GM21737 (cell line): ENCODE results near the gene CYB5R2.

Source experiments
- ATAC-seq: cut with Tn5 transposase; IDR thresholded peaks from one replicate; pipeline ENCODE4 v1.9.1; 2021; ENCODE audit warnings: mild to moderate bottlenecking, moderate library complexity; ENCODE audit not compliant: unreplicated experiment

Gene CYB5R2

GRCh38 chr11:7672960-7673723 lies at the start of gene CYB5R2:
CYB5R2 (minus strand) TSS chr11:7673500; CDS start chr11:7672825, 675 bp downstream.
- ATAC-seq: peak; percentile 51

DNA sequence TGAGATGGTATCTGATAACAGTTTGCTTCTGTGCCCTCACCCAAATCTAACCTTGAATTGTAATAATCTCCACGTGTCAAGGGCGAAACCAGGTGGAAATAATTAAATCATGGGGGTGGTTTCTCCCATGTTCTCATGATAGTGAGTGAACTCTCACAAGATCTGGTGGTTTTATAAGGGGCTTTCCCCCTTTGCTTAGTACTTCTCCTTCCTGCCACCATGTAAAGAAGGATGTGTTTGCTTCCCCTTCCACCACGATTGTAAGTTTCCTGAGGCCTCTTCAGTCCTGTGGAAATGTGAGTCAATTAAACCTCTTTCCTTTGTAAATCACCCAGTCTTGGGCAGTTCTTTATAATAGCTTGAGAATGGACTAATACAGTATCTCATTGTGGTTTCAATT lies 41.5 kb upstream of the CYB5R2 start:
- ATAC-seq: no peak

- no peak for ATAC-seq
Measured at GRCh38 chr11:7706377-7706776, 33.1 kb upstream of the CYB5R2 start, which contains the start of gene OVCH2. OVCH2 (minus strand) TSS chr11:7706477; CDS start chr11:7706394, 83 bp downstream.

GRCh38 chr11:7703740-7704139 lies 30.4 kb upstream of the CYB5R2 start:
- no peak for ATAC-seq

DNA sequence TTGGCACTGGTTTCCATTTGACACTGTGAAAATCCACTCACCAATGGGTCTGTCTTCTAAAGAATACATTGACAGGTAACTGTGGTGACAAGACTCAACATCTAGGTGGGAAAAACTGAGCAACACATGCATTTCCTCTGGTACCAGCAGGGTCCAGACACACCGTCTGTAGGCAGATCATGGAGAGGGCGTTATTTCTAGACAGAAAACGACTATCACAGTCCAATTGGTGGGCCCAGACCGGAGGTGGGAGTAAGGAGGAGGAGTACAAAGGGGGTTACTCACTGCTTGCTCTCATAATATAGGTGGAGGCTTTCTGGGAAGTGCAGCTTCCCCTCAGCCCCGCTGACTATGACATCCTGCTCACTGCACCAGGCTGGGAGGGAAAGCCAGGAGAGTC lies 23.1 kb upstream of the CYB5R2 start:
- no peak for ATAC-seq

- ATAC-seq: no peak
Measured at GRCh38 chr11:7694235-7694634, 20.9 kb upstream of the CYB5R2 start.

- no peak for ATAC-seq
Measured at GRCh38 chr11:7692426-7692825, 19.1 kb upstream of the CYB5R2 start.

DNA sequence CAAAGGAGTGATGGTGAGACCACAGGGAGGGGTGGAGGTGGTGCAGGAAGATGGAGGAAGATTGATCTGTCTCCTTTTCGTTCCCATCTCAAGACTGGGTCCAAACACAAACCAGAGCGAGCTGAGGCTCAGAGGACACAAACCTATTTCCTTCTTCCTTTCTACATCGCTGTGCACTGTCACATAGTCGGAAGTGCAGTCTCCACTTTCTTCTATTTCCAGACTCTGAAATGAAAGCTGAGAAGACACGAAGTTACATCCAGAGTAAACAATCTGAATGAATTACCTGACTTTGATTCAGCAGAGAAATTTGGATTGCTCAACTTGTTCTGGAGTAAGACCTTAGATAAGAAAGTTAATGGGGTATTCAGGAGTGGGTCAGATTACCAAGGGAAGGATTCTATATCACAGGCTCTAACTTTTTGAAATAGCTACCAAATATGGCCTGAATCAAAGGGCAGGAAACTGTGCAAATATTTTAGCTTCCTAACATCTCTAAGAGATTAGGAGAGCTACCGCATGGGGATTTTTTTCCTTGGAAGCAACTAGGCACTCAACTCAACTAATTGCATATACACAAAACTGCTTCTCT lies 18.6 kb upstream of the CYB5R2 start:
- ATAC-seq: no peak

DNA sequence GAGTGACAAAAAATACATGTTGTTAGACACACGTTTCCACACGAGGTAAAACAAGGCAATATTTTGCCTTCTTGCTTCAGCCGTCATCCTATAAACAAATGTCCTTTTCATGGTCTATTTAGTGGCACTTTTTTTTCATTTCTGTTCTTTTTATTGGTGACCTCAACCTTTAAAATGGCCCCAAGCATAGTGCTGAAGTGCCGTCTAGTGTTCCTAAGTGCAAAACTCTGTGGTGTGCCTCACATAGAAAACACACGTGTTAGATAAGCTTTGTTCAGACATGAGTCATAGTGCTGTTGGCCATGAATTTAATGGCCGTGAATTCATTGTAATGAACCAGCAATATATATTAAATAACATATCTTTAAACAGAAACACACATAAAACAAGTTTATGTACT lies 17.3 kb upstream of the CYB5R2 start:
- no peak for ATAC-seq

- ATAC-seq: no peak
Measured at GRCh38 chr11:7689239-7689638, 15.9 kb upstream of the CYB5R2 start.

- ATAC-seq: no peak
Measured at GRCh38 chr11:7688238-7688826, 15.0 kb upstream of the CYB5R2 start.

- no peak for ATAC-seq
Measured at GRCh38 chr11:7687386-7687785, 14.1 kb upstream of the CYB5R2 start.

DNA sequence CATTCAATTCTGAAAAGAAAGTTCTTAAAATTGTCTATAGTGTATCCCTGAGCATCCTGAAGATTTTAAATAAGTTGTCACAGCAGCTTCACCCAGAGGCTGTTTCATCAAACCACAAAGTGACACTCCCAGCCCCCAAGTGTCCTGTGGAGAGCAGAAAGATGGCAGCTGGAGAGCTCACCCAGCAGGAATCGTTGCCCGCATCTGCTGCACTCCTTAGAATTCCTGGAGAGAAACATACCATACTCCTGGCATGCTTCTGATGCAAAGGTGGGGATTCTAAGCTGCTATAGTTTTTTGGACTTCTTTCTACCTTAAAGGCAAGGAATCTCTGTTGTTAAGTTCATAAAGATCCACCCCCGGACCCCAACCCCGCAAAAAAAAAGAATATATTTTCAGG lies 13.5 kb upstream of the CYB5R2 start:
- no peak for ATAC-seq

DNA sequence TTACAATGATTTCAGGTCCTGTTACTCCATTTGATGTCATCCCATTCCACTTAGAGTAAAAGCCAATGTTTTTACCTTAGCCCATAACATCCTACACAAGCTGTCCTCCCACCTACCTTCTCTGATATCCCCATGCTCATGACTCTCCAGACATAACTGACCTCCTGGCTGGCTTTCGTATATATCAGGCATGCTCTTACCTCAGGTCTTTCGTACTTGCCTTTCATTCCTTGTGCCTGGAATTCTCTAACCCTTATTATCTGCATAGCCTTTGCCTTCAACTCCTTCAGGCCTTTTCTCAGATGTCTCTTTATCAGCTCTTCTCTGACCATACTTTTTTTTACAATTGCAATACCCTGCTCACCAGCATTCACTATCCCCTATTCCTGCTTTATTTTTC lies 10.3 kb upstream of the CYB5R2 start:
- ATAC-seq: no peak

DNA sequence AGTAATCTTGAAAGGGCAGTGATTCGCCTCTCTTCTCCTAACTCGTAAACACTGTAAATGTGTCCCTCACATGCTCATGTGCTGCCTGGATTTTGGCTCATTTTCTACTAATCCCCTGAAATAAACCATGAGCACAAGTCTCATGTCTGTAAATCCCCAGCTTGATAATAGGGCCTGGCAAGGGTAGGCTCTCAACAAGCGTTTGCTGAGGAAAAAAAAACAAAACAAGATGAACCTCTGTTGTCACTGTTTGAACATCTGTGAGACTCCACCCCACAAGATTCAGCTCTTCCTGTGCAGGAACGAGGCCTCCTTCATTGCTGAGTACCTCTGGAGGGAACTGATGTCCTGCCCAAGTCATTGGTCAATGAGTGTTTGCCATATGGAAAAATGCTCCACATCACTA lies 4.5 kb upstream of the CYB5R2 start:
- no peak for ATAC-seq

DNA sequence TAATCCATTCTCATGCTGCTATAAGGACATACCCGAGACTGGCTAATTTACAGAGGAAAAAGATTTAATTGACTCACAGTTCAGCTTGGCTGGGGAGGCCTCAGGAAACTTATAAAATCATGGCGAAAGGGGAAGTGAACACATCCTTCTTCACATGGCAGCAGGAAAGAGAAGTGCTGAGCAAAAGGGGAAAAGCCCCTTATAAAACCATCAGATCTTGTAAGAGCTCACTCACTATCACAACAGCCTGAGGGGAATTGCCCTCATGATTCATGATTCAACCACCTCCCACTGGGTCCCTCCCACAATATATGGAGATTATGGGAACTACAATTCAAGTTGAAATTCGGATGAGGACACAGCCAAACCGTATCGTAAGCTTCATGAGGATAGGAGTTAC lies 3.8 kb upstream of the CYB5R2 start:
- no peak for ATAC-seq

DNA sequence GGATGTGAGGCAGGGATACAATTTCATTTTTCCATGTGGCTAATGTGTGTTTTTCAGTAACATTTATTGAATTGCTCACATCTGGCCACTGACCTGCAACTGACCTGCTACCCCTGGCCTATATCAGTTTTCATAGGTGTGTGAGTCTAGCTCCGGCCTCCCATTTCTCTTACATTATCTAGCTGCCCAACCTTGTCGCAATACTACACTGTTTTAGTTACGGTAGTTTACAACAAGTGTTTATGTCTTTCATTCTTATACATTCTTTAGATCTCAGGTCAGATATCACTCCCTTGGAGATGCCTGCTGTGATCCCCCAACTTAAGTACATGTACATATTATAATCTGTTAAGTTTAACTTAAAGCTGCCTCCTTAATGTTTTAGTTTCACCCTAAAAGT lies 2.3 kb upstream of the CYB5R2 start:
- no peak for ATAC-seq

- ATAC-seq: no peak
Measured at GRCh38 chr11:7673724-7674434, 579 bp upstream of the CYB5R2 start.

GRCh38 chr11:7672276-7672959 lies 882 bp downstream of the CYB5R2 start:
- ATAC-seq: no peak

- no peak for ATAC-seq
Measured at GRCh38 chr11:7671347-7672215, 1.7 kb downstream of the CYB5R2 start.
